Type B pancreatic cell (in vitro differentiated cells): ENCODE data around the gene PHLDB3. TPM values are rescaled to one million over a fixed set of nuclear protein-coding genes. Genes with fewer than 3 reads are reported as not detected.

Experiments used
- DNase-seq: peaks from one replicate; pipeline ENCODE4 v3.0.0; 2021; ENCODE audit warnings: mixed read lengths; ENCODE audit not compliant: unreplicated experiment; ENCODE audit errors: extremely low spot score
- H3K27ac Mint-ChIP-seq: 2 replicates; pipeline ENCODE4 v1.8.0; 2021; ENCODE audit warnings: mild to moderate bottlenecking, mixed read lengths
- H3K27me3 Mint-ChIP-seq: 2 replicates; pipeline ENCODE4 v1.8.0; 2021; ENCODE audit warnings: mixed read lengths
- H3K36me3 Mint-ChIP-seq: 2 replicates; pipeline ENCODE4 v1.8.0; 2021; ENCODE audit warnings: mixed read lengths
- H3K4me1 Mint-ChIP-seq: one replicate; pipeline ENCODE4 v1.8.0; 2021; ENCODE audit warnings: mixed read lengths; ENCODE audit not compliant: unreplicated experiment
- H3K4me3 Mint-ChIP-seq: 2 replicates; pipeline ENCODE4 v1.8.0; 2021; ENCODE audit warnings: mild to moderate bottlenecking, mixed read lengths
- H3K9me3 Mint-ChIP-seq: 2 replicates; pipeline ENCODE4 v1.8.0; 2021; ENCODE audit warnings: mixed read lengths
- CTCF ChIP-seq: fragments of 200-600 bp; sonication (generic); conservative IDR thresholded peaks from 2 replicates; pipeline ENCODE4 v1.5.0; 2021; ENCODE audit warnings: antibody characterized with exemption, mild to moderate bottlenecking
- total RNA-seq: library from RNA; stranded (reverse); gene quantifications from 2 replicates; pipeline ENCODE4 v1.2.1, GENCODE V29; 2021; ENCODE audit warnings: low replicate concordance

The PHLDB3 gene
- total RNA-seq, 1 donor from 2014 or later = 37.9 TPM

- no peak for DNase-seq
- TF ChIP-seq CTCF = no peak
- no peaks in the 10 kb centered on the region for H3K27me3 Mint-ChIP-seq
- peak overlapping the region; percentile 46 for H3K27ac Mint-ChIP-seq
- H3K36me3 Mint-ChIP-seq = peaks cover 25% of the 10 kb centered on the region
- H3K4me1 Mint-ChIP-seq = peaks cover 35% of the 10 kb centered on the region
- no peaks in the 10 kb centered on the region for H3K9me3 Mint-ChIP-seq
- peak overlapping the region; percentile 99 for H3K4me3 Mint-ChIP-seq
Measured at GRCh38 chr19:43501661-43502418, 2.7 kb downstream of the PHLDB3 start.

- no peak for TF ChIP-seq CTCF
- no peak for DNase-seq
- peaks cover 30% of the 10 kb centered on the region for H3K4me1 Mint-ChIP-seq
- H3K27me3 Mint-ChIP-seq = no peaks in the 10 kb centered on the region
- no peaks in the 10 kb centered on the region for H3K9me3 Mint-ChIP-seq
- peaks cover 33% of the 10 kb centered on the region for H3K36me3 Mint-ChIP-seq
- H3K4me3 Mint-ChIP-seq = peak overlapping the region; percentile 38
- H3K27ac Mint-ChIP-seq = peak overlapping the region; percentile 85
Measured at GRCh38 chr19:43499042-43499441, 5.5 kb downstream of the PHLDB3 start.

GRCh38 chr19:43498233-43498842, 6.2 kb downstream of the PHLDB3 start:
- peak overlapping the region; percentile 66 for H3K27ac Mint-ChIP-seq
- no peak for TF ChIP-seq CTCF
- H3K4me3 Mint-ChIP-seq = peak overlapping the region; percentile 21
- no peaks in the 10 kb centered on the region for H3K9me3 Mint-ChIP-seq
- DNase-seq = no peak
- peaks cover 26% of the 10 kb centered on the region for H3K4me1 Mint-ChIP-seq
- peaks cover 29% of the 10 kb centered on the region for H3K36me3 Mint-ChIP-seq
- no peaks in the 10 kb centered on the region for H3K27me3 Mint-ChIP-seq

GRCh38 chr19:43496960-43497359, 7.6 kb downstream of the PHLDB3 start:
- Mint-ChIP-seq H3K27me3 (no peaks in the 10 kb centered on the region), H3K27ac (peak overlapping the region; percentile 59), H3K4me1 (peaks cover 19% of the 10 kb centered on the region), H3K36me3 (peaks cover 23% of the 10 kb centered on the region), H3K4me3 (peak overlapping the region; percentile 9), H3K9me3 (no peaks in the 10 kb centered on the region)
- no peak for DNase-seq
- TF ChIP-seq CTCF = no peak

- Mint-ChIP-seq H3K36me3 (peaks cover 20% of the 10 kb centered on the region), H3K9me3 (no peaks in the 10 kb centered on the region), H3K4me3 (peak overlapping the region; percentile 51), H3K4me1 (peaks cover 15% of the 10 kb centered on the region), H3K27me3 (no peaks in the 10 kb centered on the region), H3K27ac (peak overlapping the region; percentile 83)
- TF ChIP-seq CTCF = no peak
- no peak for DNase-seq
Measured at GRCh38 chr19:43495082-43495481, 9.5 kb downstream of the PHLDB3 start.
